Measurements from ENCODE around the gene LTF.
A peak's percentile ranks its signal among the peaks of the same experiment; 100 is the strongest.
"Not testable (repeated sequence)": the region's sequence is repeated elsewhere in the genome, so short reads cannot be mapped to it uniquely, and the experiment has no call there.

LTF gene

DNA sequence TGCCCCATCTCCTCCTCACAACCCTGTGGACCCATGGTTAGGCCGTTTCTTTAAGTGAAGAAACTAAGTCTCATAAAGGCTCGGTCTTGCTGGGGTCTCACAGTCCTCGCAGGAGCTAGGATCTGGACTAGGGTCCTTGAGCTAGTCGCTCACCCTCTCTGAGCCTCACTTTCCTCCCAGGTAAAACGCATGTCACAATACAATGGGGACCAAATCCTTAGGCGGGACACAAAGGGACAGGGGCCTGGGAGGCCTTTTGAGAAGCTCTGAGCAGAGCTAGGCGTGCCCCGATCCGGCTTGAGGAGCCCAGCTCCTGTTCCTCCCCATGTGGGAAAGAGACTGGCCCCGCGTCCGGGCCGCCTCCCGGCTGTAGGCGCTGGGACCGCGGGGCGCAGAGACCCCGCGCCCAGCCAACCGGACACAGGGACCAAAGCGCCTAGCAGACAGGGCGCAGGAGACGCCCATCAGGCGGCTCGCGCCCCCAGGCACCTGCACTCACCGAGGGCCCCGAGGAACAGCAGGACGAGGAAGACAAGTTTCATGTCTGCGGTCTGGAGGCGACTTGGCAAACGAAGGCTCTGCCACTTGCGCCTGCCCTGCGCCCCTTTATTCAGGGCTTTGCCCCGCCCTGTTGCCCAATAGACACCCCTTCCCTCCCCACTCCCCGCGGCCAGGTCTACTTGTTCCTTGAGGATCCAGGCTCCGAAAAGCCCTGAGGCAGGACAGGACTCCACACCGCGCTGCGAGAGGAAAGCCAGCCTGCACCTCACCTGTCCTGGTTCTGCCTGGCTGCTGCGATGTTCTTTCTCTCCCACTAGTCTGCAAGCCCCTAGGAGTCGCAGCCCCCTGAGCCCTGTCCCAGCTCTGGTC, at the start of gene LTF:
Gene LTF, minus strand, starts transcription at position 580 of the 870 bp plus-strand sequence. Its CDS starts 38 bp downstream, at position 542.
- DNase-seq (ENCODE audit: low spot score): no peak

DNA sequence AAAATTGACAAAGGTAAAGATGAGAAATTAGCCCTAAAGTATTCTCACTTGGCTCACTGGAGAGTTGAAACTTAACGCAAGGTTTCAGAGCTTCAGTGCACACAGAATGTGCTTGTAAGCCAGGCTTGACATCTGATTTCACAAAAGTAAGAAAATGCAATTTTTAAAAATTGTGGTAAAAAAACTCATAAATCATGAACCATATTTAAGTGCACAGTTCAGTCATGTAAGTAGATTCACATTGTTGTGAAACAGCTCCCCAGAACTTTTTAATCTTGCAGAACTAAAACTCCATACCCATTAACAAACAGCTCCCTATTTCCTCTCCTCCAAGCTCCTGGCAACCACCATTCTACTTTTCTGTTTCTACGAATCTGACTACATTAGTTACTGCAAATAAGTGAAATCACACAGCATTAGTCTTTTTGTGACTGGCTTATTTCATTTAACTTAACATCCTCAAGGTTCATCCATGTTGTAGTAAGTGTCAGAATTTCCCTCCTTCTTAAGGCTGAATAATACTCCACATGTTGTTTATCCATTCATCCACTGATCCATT, 47.6 kb upstream of the LTF start:
- DNase-seq (ENCODE audit: low spot score): no peak

DNA sequence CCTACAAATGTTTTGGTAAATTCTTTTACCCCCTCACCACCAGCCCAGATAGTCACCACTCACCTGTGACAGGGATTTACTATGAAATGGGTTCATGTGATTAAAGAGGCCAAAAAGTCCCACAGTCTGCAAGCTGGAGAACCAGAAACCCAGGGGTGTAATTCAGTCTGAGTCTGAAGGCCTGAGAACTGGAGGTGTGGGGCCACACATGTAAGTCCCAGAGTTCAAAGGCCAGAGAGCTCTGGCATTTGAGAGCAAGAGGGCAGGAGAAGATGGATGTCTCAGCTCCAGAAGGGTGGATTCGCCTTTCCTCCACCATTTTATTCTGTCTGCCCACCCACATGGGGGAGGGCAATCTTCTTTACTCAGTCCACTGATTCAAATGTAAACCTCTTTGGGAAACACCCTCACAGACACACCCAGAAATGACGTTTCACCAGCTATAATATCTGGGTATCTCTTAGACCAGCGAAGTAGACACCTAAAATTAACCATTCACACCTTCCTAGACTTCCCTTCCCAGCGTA, 45.0 kb upstream of the LTF start:
- DNase-seq (ENCODE audit: low spot score): no peak

DNA sequence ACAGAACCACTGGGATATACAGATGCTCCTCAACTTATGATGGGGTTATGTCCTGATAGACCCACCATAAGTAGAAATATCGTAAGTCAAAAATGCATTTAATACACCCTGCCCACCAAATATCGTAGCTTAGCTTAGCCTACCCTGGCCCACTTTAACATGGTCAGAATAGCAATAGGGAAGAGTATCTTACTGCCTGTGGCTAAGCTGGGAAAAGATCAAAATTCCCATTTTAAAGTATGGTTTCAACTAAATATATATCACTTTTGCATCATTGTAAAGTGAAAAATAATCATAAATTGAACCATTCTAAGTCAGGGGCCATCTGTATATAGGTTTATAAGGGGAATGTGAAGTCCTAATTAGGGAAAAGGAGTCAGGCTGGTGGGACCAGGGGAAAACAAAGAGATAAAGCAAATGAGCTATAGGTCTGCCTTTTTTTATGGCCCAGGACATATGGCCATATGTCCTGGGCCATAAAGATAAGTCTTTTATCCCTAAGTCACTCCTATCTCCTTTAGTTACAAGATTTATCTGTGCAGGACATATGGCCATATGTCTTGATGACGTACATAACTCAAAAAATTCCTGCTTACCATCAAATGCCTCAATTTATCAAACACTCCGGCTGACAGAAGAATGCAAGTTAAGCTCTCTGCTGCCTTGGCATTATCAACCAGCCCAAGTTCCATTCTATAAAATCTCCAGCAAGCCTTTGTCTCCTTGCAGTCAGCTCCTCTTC, 44.3 kb upstream of the LTF start:
- DNase-seq (ENCODE audit: low spot score): no peak

DNA sequence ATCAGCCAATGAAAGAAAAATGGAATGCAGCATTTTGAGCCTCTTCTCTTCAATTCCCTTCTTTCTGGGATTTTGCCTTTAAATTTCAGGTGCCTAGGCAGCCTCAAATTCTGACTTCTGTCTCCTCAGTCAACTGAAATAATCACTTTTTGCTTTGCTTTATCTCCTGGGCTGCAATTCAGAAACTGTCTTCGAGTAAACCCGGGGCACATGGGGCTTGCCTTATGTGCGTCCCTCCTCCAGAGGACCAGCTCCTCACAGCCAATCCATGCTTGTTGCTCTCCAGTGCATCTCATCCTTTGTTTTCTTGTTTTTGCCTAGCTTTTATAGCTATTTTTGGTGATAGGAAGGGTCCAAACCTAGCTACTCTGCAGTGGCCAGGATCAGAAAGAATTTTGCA, 41.8 kb upstream of the LTF start:
- DNase-seq (ENCODE audit: low spot score): no peak

DNA sequence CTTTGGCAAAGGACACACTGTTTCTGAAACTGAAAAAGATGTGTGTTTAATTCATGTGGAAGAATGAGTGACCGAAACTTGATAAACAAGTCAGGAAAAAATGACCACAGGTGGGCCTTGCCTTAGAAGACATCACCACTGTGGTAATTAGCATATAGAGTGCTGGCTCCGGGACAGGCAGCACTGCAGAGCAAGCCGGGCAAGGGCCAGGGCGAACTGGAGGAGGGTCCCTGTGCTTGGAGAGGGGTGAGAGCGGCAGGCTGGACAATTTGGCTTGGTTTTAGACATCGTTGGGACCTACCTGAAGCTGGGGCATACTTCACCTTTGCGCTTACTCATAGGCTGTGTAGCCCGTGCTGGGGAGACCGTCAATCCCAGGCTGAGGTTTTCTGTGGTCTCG, 41.2 kb upstream of the LTF start:
- DNase-seq (ENCODE audit: low spot score): no peak

DNA sequence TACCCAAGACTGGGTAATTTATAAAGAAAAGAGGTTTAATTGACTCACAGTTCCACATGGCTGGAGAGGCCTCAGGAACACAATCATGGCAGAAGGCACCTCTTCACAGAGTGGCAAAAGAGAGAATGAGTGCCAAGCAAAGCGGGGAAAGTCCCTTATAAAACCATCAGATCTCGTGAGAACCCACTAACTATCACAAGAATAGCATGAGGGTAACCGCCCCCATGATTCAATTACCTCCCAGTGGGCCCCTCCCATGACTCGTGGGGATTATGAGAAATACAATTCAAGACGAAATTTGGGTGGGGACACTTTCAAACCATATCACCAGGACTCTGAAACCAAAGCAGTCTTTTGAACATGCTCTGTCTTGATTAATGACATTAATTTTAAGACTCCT, 40.1 kb upstream of the LTF start:
- DNase-seq (ENCODE audit: low spot score): no peak

DNA sequence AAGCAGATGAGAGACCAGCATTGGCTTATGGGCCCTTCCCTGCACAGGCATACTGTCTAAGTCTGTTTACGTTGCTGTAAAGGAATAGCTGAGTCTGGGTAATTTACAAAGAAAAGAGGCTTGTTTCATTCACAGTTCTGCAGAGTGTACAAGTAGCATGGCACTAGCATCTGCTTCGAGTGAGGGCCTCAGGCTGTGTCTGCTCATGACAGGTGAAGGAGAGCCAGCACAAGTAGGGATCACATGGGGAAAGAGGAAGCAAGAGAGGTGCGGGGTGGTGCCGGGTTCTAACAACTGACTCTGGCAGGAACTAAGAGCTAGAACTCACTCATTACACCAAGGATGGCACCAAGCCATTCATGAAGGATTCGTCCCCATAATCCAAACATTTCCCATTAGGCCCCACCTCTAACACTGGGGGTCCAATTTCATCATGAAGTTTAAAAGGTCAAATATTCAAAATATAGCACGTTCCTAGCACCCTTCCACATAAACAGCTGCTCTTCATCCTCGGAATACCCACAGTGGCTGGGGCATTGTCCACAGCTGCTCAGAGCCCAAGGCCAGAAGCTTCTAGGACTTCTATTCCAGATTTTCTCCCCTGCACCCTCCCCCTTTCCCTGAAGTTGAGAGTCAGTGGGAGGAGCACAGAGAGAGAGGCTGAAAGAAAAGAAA, 38.6 kb upstream of the LTF start:
- no peak for DNase-seq (ENCODE audit: low spot score)

DNA sequence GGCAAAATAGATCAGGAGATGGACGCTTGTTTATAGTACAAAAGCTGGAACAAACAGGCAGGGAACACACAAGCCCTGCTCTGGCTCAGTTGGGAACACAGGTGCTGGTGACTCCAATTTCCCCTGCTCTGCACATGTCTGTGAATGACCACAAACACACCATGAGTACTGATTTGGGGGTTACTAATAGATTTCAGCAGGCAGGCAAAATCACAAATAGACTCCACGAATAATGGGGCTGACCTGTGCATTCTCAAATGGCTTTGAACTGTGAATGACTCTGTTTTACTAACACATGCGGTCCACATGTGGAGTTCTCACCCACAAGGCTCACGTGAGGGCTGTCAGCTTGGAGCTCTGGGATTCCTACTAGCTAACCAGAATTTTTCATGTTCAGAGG, 37.0 kb upstream of the LTF start:
- DNase-seq (ENCODE audit: low spot score): no peak

DNA sequence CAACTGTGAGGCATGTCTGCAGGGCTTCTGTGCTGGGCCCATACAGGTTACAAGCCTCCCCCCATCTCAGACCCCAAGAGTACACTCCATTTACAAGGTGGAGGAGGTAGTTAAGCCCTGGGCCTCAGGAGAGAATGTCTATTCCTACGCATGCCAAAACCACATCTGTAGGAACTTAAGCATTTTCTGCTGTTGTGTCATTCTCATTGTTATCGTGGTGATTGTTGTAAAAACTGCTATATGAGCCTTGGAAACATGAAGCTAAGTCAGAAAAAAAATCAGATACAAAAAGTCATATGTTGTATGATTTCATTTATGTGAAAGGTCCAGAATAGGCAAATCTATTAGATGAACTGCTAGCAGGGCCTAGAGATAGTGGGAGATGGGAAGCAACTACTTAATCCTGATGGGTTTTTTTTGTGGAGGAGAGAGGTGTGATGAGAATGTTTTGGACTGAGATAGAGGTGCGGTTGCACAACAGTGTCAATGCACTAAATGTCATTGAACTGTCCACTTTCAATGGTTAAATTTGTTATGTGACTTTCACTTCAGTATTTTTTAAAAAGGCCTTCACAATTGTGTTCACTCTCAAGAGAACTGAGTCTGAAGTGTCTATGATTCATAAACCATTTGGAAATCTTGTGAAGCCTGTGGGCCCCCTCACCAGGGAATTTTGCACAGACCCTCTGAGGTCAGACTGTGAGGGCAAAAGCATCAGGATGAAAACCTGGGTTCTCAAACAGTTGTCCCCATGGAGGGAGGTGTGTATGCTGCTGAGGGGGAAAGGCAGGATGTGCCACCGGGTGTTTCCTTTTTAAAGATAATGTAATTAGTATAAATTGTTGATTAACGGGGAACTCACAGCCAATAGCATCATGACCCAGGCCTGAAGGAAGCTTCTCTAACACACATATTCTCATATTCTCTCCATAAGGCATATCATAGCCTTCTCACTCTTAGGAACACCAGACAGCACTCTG, 36.2 kb upstream of the LTF start:
- peak; percentile 62 for DNase-seq (ENCODE audit: low spot score)

DNA sequence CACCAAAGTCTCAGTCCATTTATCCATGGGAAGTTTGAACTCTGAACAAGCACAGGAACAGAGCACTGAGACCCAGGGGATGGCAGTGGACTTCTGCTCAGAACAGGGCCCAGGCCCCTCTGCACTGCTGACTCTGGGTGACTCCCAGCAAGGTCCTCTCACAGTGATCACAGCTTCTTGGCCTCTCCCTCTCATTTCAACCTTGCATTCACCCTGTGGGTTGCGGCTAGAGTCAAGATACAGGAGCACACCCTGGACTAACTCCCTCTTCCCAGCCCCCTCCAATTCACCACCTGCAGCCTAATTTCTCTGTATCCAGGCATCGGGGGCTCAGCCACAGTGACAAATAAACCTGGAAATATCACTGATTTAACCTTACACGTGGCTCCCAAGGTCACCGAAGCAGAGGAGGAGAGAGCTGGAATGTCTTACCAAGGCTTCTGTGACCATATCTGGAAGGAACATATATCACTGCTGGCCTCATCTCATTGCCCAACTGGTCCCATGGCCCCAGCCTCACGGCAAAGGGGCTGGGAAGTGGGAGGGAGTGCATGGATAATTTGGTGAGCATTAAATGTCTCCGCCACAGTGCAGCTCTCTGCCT, 34.3 kb upstream of the LTF start:
- DNase-seq (ENCODE audit: low spot score): no peak

DNA sequence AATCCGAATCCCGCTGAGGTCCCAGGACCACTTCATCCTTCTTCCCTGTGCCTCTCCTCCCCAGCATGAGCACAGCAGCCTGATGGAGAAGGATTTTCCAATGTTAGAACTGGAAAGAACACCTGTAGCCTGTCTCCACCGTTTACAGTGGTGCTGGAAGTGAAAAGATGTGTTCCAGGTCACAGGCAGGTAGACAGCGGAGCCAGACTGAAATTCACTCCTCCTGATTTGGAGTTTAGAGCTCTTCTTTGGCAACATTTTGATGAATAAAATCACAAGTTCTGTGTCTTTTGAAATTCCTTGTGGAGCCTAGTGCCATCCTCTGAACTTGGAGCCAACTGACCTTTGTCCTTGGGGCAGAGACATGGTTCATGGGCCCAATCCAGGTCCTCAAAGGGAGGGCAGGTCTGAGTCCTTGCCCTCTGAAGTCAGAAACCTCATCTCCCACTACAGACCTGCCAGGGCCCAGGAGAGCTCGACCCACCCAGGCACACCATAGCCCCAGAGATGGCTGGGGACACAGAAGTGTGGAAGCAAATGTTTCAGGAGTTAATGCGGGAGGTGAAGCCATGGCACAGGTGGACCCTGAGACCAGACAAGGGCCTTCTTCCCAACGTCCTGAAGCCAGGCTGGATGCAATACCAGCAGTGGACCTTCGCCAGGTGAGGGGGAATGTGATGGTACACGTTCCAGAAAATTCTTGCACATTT, 33.0 kb upstream of the LTF start, which contains the start of gene RTP3:
Gene RTP3, plus strand, starts transcription at position 421 of the 710 bp plus-strand sequence. Its CDS starts 87 bp downstream, at position 508.
- no peak for DNase-seq (ENCODE audit: low spot score)

DNA sequence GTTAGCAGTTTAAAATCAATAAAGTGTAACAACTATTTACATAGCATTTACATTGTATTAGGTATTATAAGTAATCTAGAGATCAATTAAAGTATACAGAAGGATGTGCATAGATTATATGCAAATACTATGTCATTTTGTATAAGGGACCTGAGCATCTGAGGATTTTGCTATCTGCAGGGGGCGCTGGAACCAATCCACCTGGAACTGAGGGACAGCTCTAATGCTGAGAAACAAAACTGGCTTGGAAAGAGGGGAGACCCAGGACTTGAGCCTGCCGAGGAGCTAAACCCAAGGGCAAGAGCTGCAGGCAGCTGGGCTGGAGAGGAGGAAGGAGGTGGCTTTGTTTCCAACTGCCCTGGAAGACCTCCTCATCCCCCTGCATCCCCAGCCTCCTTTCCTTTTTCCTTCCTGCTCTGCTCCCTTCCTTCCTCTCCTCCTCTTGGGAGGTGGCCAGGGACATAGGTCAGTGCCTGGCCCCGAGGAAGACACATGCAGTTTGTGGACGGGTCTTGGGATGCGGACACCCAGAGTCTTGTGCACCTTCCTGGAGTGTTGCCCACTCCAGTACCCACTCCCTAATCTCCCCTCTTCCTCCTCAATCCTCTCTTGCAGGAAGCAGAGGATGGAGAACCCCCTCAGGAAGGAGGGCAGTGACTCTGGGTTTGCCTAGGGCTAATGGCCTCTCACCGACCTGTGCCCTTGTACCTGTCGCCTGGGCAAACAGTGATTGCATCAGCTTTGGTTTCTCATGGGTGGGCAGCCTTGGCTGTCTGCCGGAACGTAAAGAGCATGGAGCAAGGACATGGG, 32.2 kb upstream of the LTF start:
- no peak for DNase-seq (ENCODE audit: low spot score)

DNA sequence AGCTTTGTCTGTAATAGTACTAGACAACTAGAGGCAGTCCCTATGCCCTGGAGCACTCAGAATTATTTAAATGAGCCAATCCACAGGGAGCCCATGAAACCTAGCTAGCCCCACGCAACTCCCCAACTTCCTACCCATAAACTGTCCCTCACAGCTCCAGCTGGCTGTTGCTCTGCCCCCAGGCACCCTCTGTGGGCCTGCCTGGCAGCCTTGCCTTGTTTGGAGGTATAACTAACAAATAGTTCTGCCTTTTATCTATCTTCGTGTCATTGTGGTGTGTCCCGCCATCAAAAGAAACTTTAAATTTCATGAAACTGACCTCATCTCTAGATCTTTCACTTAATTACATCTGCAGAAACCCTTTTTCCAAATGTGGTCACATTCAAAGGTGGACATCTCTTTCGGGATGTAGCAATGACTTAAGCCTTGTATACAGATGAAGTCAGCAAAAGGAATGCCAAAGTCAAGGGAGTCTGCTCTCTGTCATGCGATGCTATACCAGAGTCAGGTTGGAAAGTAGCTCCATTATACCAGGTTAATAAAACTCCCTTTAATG, 31.3 kb upstream of the LTF start:
- DNase-seq (ENCODE audit: low spot score): peak; percentile 77

DNA sequence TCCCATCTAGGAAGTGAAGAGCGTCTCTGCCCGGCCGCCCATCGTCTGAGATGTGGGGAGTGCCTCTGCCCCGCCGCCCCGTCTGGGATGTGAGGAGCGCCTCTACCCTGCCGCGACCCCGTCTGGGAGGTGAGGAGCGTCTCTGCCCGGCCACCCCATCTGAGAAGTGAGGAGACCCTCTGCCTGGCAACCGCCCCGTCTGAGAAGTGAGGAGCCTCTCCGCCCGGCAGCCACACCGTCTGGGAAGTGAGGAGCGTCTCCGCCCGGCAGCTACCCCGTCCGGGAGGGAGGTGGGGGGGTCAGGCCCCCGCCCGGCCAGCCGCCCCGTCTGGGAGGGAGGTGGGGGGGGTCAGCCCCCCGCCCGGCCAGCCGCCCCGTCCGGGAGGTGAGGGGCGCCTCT, 29.8 kb upstream of the LTF start:
- not testable (repeated sequence) for DNase-seq (ENCODE audit: low spot score)

DNA sequence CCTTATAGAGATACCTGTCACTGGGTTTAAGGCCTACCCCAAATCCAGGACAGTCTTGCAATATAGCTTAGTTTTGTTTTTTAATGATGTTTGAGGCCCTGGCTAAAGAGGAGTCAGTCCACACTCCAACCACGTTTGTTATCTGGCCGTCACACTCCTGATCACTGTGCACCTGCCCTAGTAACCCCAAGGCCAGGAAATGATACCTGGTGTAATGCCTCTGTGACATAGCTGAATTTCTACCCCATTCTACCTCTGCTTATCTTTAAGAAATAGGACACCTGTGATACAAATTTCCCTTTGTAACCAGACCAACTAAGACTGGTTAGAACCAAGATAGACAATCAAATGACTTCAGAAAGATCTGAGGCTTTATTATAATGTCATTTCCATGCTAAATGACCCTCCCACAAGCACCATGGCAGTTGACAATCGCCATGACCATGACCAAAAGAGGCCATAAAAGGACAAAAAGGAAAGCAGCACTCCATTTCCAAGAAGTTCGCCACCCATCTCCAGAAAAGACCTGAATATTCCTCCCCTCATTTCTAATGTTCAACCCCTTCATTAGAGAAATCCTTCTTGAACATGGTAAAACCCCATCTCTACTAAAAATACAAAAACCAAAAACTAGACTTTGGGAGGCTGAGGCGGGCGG, 28.3 kb upstream of the LTF start:
- no peak for DNase-seq (ENCODE audit: low spot score)

DNA sequence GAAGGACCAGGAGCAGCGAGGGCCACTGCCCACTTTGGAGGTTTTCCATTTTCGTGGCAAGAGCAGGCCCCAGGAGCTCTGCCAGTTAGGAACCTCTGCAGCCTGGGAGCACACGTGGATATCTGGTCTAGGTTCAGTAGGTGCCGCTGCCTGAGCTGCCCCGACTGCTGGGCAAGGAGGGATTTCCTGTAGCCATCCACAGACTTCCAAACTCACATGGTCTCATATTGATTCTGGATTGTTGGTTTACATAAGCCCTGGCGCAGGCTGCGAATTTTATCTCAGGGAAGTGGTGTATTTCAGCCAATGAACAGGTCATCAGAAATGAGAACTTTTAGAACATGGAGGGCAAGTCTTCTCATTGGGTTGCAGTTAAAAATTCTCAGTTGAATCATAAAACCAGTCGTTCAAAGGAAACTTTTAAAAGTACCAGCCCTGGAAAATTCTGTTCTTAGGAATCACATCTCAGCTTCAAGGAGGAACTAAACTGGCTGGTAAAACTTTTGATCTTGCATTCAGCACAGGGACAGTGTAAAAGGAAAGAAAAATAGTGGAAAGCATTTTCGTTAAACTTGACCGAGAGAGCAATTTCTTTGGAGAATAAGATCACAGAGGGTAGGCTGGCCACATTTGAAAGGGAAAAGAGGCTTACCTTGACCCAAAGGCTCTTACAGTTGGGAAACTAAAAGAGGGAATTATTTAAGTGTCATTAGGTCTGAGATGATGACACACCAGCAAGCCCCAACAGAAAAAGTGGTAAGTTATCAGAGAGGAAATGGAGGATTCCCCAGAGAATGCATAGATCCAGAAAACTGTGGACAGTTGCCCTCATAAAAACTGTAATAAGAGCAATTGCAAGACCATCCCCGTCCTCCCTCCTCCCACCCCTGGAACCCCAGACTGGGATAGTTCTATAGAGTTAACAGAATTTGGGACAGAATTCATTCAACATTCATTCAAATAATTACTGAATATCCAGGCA, 26.7 kb upstream of the LTF start:
- no peak for DNase-seq (ENCODE audit: low spot score)
